Kidney epithelial cell (primary cell): ENCODE measurements around the gene SCNN1G. TPM values are rescaled to one million over a fixed set of nuclear protein-coding genes. Genes with fewer than 3 reads are reported as not detected.

Source experiments
- DNase-seq: peaks from one replicate; pipeline ENCODE4 v3.0.0-alpha.2; 2010; ENCODE audit warnings: low read depth
- H3K27me3 ChIP-seq: 2 replicates; pipeline ENCODE4 v1.6.0; 2011; ENCODE audit warnings: low read length; ENCODE audit not compliant: control insufficient read depth, insufficient read depth
- H3K36me3 ChIP-seq: 2 replicates; pipeline ENCODE4 v1.5.1; 2011; ENCODE audit warnings: low read length; ENCODE audit not compliant: control insufficient read depth, insufficient read depth
- H3K4me3 ChIP-seq: 2 replicates; pipeline ENCODE4 v1.5.1; 2011; ENCODE audit warnings: low read depth, mild to moderate bottlenecking, control low read depth, low read length
- total RNA-seq: library from RNA; depleted of rRNA; stranded (reverse); fragments of >200 nt; gene quantifications from 2 replicates; pipeline ENCODE4 v1.2.3, GENCODE V29; 2015
- TF ChIP-seq, protein P1 (sequence below): IDR thresholded peaks from 2 replicates; pipeline ENCODE4 v1.5.1; 2011; ENCODE audit warnings: mild to moderate bottlenecking, moderate library complexity, low read length, control low read depth, inconsistent platforms; ENCODE audit not compliant: insufficient read depth, poor library complexity, severe bottlenecking

Gene SCNN1G
- total RNA-seq, 1 donor from 2014 or later, result not detected

DNA sequence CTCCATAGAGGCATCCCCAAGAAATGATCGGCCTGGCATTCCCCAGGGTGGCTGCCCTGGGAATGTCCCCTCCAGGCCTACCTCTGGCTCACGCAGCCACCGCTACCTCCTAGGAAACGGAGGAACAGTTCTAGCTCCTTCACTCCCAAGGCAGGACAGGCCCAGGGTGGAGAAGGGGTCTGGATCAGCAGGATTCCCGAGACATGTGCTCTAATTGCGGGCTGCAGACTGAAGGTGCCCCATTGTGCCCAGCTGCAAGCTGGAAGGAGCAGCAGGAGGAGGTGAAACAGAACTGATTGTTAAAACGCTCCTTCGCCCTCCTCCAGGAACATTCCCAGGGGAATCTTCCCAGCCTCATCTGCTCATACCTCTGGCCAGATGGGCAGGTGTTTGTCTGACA lies 40.8 kb downstream of the SCNN1G start:
- no peak for DNase-seq
- Histone ChIP-seq H3K27me3 (no peaks in the 10 kb centered on the region), H3K4me3 (no peak overlapping the region), H3K36me3 (no peaks in the 10 kb centered on the region)
- TF ChIP-seq, protein P1, sequence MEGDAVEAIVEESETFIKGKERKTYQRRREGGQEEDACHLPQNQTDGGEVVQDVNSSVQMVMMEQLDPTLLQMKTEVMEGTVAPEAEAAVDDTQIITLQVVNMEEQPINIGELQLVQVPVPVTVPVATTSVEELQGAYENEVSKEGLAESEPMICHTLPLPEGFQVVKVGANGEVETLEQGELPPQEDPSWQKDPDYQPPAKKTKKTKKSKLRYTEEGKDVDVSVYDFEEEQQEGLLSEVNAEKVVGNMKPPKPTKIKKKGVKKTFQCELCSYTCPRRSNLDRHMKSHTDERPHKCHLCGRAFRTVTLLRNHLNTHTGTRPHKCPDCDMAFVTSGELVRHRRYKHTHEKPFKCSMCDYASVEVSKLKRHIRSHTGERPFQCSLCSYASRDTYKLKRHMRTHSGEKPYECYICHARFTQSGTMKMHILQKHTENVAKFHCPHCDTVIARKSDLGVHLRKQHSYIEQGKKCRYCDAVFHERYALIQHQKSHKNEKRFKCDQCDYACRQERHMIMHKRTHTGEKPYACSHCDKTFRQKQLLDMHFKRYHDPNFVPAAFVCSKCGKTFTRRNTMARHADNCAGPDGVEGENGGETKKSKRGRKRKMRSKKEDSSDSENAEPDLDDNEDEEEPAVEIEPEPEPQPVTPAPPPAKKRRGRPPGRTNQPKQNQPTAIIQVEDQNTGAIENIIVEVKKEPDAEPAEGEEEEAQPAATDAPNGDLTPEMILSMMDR, result no peak

DNA sequence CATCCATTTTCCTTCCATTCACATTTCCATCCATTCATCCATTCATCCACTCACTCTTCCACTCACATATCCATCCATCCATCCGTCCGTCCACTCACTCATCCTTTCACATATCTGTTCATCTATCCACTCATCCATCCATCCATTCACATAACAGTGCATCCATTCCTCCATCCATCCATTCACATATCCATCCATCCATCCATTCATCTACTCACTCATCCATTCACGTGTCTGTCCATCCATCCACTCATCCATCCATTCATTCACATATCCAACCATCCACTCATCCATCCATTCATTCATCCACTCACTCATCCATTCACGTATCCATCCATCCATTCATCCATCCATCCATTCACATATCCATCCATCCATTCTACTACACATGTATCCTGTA lies 42.6 kb downstream of the SCNN1G start:
- no peaks in the 10 kb centered on the region for H3K36me3 ChIP-seq
- no peak overlapping the region for H3K4me3 ChIP-seq
- H3K27me3 ChIP-seq, result no peaks in the 10 kb centered on the region
- DNase-seq, result no peak
- TF ChIP-seq, protein P1, result no peak

DNA sequence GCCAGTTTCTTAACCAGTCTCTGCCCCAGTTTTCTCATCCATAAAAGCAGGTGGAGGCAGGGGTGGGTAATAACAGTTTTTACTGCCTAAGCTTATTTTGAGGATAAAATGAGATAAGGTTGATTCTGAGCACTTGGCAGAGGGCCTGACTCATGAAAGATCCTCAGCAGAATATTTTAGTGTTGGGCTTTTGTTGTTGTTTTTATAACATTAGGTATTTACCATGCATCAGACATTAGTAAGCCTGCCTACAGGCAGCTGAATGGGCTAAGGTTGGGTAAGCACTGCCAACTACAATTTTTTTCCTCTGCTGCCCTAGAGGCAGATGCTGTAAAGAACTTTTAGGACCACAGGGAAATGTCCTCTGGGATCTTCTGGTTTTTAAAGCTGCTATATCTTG lies 43.1 kb downstream of the SCNN1G start:
- H3K4me3 ChIP-seq, result no peak overlapping the region
- no peak for DNase-seq
- TF ChIP-seq, protein P1, result no peak
- no peaks in the 10 kb centered on the region for H3K27me3 ChIP-seq
- no peaks in the 10 kb centered on the region for H3K36me3 ChIP-seq

DNA sequence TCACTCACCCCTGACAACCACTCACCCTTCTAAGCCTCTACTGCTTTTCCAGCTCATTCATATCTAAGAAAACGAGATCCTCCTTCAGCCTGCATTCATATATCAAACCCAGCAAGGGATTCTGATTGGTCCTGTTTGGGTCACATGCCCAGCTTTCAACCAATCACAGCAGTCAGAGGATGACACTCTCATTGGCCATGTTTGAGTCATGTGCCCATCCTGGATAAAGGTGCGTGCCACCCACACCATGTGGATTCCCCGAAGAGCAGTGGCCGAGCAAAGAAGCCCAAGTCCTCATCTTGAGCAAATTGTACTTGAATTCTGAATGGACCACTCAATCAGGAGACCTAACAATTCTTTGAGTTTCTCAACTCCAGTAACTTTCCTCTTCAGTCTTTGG lies 45.0 kb downstream of the SCNN1G start:
- TF ChIP-seq, protein P1, result no peak
- no peaks in the 10 kb centered on the region for H3K27me3 ChIP-seq
- no peak for DNase-seq
- no peaks in the 10 kb centered on the region for H3K36me3 ChIP-seq
- no peak overlapping the region for H3K4me3 ChIP-seq

DNA sequence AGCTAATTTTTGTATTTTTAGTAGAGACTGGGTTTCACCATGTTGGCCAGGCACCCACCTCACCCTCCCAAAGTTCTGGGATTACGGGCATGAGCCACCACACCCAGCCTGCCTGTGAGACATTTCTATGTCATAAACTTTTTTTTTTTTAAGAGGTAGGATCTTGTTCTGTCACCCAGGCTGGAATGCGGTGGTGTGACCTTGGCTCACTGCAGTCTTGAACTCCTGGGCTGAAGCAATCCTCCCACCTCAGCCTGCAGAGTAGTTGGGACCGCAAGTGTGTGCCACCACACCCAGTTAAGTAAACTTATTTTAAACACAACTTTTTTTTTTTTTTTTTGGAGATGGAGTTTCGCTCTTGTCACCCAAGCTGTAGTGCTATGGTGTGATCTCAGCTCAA lies 47.2 kb downstream of the SCNN1G start:
- Histone ChIP-seq H3K27me3 (no peaks in the 10 kb centered on the region), H3K36me3 (no peaks in the 10 kb centered on the region), H3K4me3 (no peak overlapping the region)
- TF ChIP-seq, protein P1, result no peak
- no peak for DNase-seq

DNA sequence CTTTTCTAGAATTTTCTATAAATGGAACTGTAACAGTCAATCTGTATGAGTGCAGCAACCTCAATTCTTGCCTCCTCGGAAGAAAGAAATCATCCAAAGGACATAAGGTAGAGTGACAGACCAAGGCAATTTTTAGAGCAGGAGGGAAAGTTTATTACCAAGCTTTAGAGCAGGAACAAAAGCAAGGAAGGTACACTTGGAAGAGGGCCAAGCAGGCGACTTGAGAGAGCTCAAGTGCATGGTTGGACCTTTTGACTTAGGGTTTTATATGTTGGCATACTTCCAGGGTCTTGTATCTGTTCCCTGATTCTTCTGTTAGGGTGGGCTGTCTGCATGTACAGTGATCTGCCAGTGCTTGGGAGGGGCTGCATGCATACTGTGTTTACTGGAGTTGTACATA lies 50.3 kb downstream of the SCNN1G start:
- H3K36me3 ChIP-seq, result no peaks in the 10 kb centered on the region
- DNase-seq, result no peak
- no peak overlapping the region for H3K4me3 ChIP-seq
- TF ChIP-seq, protein P1, result no peak
- no peaks in the 10 kb centered on the region for H3K27me3 ChIP-seq
